ENCODE results near the gene NBEAL2.

Gene NBEAL2

GRCh38 chr3:47009225-47010110 is 30.0 kb downstream of the NBEAL2 start (continued):
- TF ChIP-seq ZNF704 (tag by site-specific recombination; IDR thresholded peaks at IDR 0.05) (no peak), ZNF292 (tag by site-specific recombination; IDR thresholded peaks at IDR 0.05; ENCODE audit: borderline replicate concordance, low read depth) (no peak), ZNF658 (tag by site-specific recombination; IDR thresholded peaks at IDR 0.05) (no peak), ZNF155 (tag by site-specific recombination; IDR thresholded peaks at IDR 0.05) (no peak), ZNF707 (tag by site-specific recombination; IDR thresholded peaks at IDR 0.05) (no peak), ZNF600 (tag by site-specific recombination; IDR thresholded peaks at IDR 0.05) (no peak), ZNF280D (tag by site-specific recombination; IDR thresholded peaks at IDR 0.05) (no peak), FEZF1 (tag by site-specific recombination; IDR thresholded peaks at IDR 0.05) (no peak), GLIS1 (tag by site-specific recombination; IDR thresholded peaks at IDR 0.05) (peak; percentile 78), ZNF473 (tag by site-specific recombination; IDR thresholded peaks at IDR 0.05) (no peak), ZNF530 (tag by site-specific recombination; IDR thresholded peaks at IDR 0.05; ENCODE audit: low read depth) (no peak), GLIS2 (tag by site-specific recombination; IDR thresholded peaks at IDR 0.05) (peak; percentile 93), PRDM6 (tag by site-specific recombination; IDR thresholded peaks at IDR 0.05) (no peak), HIC1 (tag by site-specific recombination; IDR thresholded peaks at IDR 0.05) (no peak), HOXC10 (CRISPR knock-in tag; IDR thresholded peaks at IDR 0.05) (no peak), ZNF391 (tag by site-specific recombination; IDR thresholded peaks at IDR 0.05; ENCODE audit: borderline replicate concordance, low read depth) (no peak), MEIS1 (CRISPR knock-in tag; IDR thresholded peaks at IDR 0.05; ENCODE audit: borderline replicate concordance) (no peak), ZNF362 (tag by site-specific recombination; IDR thresholded peaks at IDR 0.05) (no peak), ZNF426 (tag by site-specific recombination; IDR thresholded peaks at IDR 0.05) (no peak), ZNF423 (tag by site-specific recombination; IDR thresholded peaks at IDR 0.05) (peak; percentile 99), ZFP3 (tag by site-specific recombination; IDR thresholded peaks at IDR 0.05; ENCODE audit: low read depth) (no peak), ZNF555 (tag by site-specific recombination; conservative IDR thresholded peaks at IDR 0.05) (no peak), ZNF610 (tag by site-specific recombination; IDR thresholded peaks at IDR 0.05; ENCODE audit: borderline replicate concordance) (no peak), ZFHX2 (tag by site-specific recombination; conservative IDR thresholded peaks at IDR 0.05) (no peak), ZNF16 (tag by site-specific recombination; IDR thresholded peaks at IDR 0.05; ENCODE audit: low read depth) (no peak), ZNF248 (tag by site-specific recombination; IDR thresholded peaks at IDR 0.05) (no peak), OSR2 (tag by site-specific recombination; IDR thresholded peaks at IDR 0.05) (no peak), ZNF114 (tag by site-specific recombination; IDR thresholded peaks at IDR 0.05) (no peak), HOXA7 (CRISPR knock-in tag; IDR thresholded peaks at IDR 0.05; ENCODE audit: borderline replicate concordance) (no peak)
- TF ChIP-seq, protein P1, sequence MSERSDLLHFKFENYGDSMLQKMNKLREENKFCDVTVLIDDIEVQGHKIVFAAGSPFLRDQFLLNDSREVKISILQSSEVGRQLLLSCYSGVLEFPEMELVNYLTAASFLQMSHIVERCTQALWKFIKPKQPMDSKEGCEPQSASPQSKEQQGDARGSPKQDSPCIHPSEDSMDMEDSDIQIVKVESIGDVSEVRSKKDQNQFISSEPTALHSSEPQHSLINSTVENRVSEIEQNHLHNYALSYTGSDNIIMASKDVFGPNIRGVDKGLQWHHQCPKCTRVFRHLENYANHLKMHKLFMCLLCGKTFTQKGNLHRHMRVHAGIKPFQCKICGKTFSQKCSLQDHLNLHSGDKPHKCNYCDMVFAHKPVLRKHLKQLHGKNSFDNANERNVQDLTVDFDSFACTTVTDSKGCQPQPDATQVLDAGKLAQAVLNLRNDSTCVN (tag by site-specific recombination; optimal IDR thresholded peaks at IDR 0.05): peak; percentile 13

Data from HEK293 (cell line).